ENCODE data around the gene APOBEC2. TPM values are rescaled to one million over a fixed set of nuclear protein-coding genes. Genes with fewer than 3 reads are reported as not detected.

Gene APOBEC2
- total and polyA plus RNA-seq, 9 of the 15 experiments (the other 6 are each of a cell fraction or from before 2014, with no cell fraction given), result 0.25 to 1.6 TPM; not detected in 7

DNA sequence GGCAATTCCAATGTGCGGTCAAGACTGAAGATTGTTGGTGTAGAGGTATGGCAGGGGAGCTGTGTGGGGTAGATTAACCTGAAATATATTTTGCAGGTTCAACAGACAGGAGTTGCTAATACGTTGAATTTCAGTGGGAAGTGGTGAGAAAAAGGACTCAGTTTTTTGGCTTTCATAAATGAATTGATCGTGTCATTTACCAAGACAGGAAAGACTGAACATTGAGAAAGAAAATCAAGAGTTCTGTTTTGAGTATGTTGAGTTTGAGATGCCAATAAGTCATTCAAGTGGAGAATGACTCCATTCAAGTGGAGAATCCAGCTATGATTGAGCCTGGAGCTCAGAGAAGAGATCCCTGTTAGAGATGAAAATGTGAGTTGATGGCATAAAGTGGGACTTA, 50.8 kb downstream of the APOBEC2 start (continued):
- TF ChIP-seq RBM39 (optimal IDR thresholded peaks at IDR 0.05; ENCODE audit: low read depth, low read length), result no peak
- no peak for TF ChIP-seq PHB2 (IDR thresholded peaks at IDR 0.05; ENCODE audit: low read depth)

DNA sequence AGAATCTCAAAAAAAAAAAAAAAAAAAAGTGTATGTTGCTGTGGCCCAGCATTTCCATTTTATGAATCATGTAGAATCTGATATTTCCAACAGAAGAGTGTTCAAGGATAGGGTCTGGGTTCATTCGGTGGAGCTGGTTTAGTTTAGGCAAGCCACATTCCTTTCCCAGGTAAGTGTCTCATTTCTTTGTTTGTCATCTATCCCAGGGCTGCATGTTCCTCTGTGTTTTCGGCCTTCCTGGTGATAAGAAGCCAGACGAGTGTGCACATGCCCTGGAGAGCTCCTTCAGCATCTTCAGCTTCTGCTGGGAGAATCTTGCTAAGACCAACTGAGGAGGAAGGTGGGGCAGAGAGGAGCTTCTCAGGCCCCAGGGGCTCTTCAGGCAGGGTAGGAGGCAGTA, 58.0 kb downstream of the APOBEC2 start:
- no peak for ATAC-seq
- no peak for DNase-seq (ENCODE audit: extremely low read depth in 1 of 4, low spot score in 3 of 4)
- no peak overlapping the region for H3K27ac ChIP-seq (ENCODE audit: extremely low read depth, low read depth, low read length)
- no peaks in the 10 kb centered on the region for H3K9me1 ChIP-seq (ENCODE audit: control insufficient read depth, insufficient read depth, low read length)
- H3K4me2 ChIP-seq (ENCODE audit: insufficient read depth, low read length), result no peak overlapping the region
- no peak overlapping the region for H3K9ac ChIP-seq (ENCODE audit: insufficient read depth in 1 of 2, low read depth in 2 of 2, low read length in 2 of 2)
- peaks cover 13 to 20% of the 10 kb centered on the region in 2 experiments; a peak in 4 of 5 replicates for H3K27me3 ChIP-seq (ENCODE audit: control insufficient read depth in 2 of 2, insufficient read depth in 2 of 2, low read length in 2 of 2)
- in situ Hi-C loops (cut with MboI) (no loop called here), intact Hi-C loops (cut with micrococcal nuclease) (no loop called here)
- no peaks in the 10 kb centered on the region for H3K4me1 ChIP-seq (replicated peaks in 1 of 2; ENCODE audit: control insufficient read depth in 2 of 2, insufficient read depth in 2 of 2, low read length in 2 of 2)
- no peaks in the 10 kb centered on the region for H3K36me3 ChIP-seq (ENCODE audit: control insufficient read depth, insufficient read depth, low read length)
- no peaks in the 10 kb centered on the region for H3K79me2 ChIP-seq (ENCODE audit: control insufficient read depth, insufficient read depth, low read length)
- FAIRE-seq, result peak; percentile 60
- no peak overlapping the region for H3K4me3 ChIP-seq
- BruUV-seq (replicated peaks), result no TSS peak
- no peaks in the 10 kb centered on the region for H3K9me3 ChIP-seq (replicated peaks; ENCODE audit: control insufficient read depth, insufficient read depth, low read depth, low read length)
- H4K20me1 ChIP-seq (replicated peaks; ENCODE audit: control insufficient read depth, insufficient read depth, low read length), result no peaks in the 10 kb centered on the region
- CTCF ChIA-PET (ENCODE audit: low intra/inter-chr PET ratio), result no interaction called here
- POLR2A ChIA-PET, result interaction anchor here (0.6 to 1.7 kb wide), 3 partner anchors 9 to 75 kb away, joined by 3 read pairs; no protein-coding TSS in a partner anchor
- 0% methylated on average over 3 of the region's 3 CpGs for WGBS (ENCODE audit: insufficient coverage, low coverage, missing lambda C conversion rate)
- no peak overlapping the region for H2AFZ ChIP-seq (ENCODE audit: low read depth, low read length)
- TF ChIP-seq, protein P1, sequence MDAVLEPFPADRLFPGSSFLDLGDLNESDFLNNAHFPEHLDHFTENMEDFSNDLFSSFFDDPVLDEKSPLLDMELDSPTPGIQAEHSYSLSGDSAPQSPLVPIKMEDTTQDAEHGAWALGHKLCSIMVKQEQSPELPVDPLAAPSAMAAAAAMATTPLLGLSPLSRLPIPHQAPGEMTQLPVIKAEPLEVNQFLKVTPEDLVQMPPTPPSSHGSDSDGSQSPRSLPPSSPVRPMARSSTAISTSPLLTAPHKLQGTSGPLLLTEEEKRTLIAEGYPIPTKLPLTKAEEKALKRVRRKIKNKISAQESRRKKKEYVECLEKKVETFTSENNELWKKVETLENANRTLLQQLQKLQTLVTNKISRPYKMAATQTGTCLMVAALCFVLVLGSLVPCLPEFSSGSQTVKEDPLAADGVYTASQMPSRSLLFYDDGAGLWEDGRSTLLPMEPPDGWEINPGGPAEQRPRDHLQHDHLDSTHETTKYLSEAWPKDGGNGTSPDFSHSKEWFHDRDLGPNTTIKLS (IDR thresholded peaks at IDR 0.05; ENCODE audit: borderline replicate concordance, low read depth), result no peak
- TF ChIP-seq ETV6 (IDR thresholded peaks at IDR 0.05; ENCODE audit: borderline replicate concordance in 1 of 2, low read depth in 2 of 2, low read length in 1 of 2) (no peak), ETV6 (CRISPR knock-in tag; IDR thresholded peaks at IDR 0.05; ENCODE audit: borderline replicate concordance) (no peak), KAT2B (IDR thresholded peaks at IDR 0.05; ENCODE audit: low read depth, low read length) (no peak), TBL1XR1 (IDR thresholded peaks at IDR 0.05; ENCODE audit: low read length in 2 of 2) (no peak), E2F5 (CRISPR knock-in tag; IDR thresholded peaks at IDR 0.05) (no peak), FOXA1 (IDR thresholded peaks at IDR 0.05; ENCODE audit: borderline replicate concordance) (no peak), TCF7L2 (IDR thresholded peaks at IDR 0.05; ENCODE audit: low read depth, low read length) (no peak), YBX1 (IDR thresholded peaks at IDR 0.05) (no peak), SMAD2 (IDR thresholded peaks at IDR 0.05; ENCODE audit: low read depth, low read length) (no peak), MIER1 (IDR thresholded peaks at IDR 0.05; ENCODE audit: low read depth) (no peak), CREBBP (IDR thresholded peaks at IDR 0.05; ENCODE audit: low read depth, low read length) (no peak), AFF4 (CRISPR knock-in tag; IDR thresholded peaks at IDR 0.05) (no peak)

Data from K562 (cell line).